Activated CD8-positive, alpha-beta memory T cell treated with anti-CD3 and anti-CD28 coated beads for 48 hours (primary cell): ENCODE data around the gene F3.
"Not testable (repeated sequence)": the region's sequence is repeated elsewhere in the genome, so short reads cannot be mapped to it uniquely, and the experiment has no call there.

Experiments used
- DNase-seq, 3 experiments: peaks; one replicate each; pipeline ENCODE4 v3.0.0-alpha.2; 2020; ENCODE audit warnings: low read depth in 2 of 3, low spot score in 2 of 3

F3 gene

DNA sequence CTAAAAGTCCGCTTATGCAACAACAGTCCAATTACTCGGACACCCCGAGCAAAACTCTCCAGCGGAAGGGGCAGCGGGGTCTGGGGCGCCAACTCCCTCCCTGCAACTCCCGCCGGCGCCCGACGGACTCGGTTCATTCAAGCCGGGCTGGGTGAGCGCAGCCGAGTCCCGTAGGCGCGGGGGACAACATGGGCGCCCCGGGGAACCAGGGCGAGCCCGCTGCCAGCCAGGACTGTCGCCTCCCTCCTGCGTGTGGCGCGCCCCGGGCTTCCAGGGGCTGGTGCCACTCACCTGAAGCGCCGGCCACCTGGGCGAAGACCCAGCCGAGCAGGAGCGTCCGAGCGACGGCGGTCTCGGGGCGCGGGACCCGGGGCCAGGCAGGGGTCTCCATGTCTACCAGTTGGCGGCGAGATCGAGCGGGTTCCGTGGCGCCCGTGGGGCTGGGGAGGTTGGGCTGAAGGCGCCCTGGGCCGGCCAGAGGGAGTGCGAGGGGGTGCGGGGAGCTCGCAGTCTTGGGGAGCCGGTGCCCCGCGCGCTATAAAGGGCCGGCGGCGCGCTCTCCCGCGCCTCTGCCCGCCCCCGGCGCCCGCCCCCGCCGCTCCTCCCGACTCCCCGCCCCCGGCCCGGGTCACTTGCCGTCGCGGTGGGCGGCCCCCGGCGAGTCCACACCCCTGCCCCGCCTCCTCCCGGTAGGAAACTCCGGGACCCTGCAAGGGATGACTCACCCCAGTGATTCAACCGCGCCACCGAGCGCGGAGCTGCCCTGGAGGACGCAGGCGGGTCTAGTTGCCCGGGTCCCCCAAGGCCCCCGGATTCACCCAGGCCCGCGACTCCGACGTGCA lies at the start of gene F3:
Gene F3, minus strand, starts transcription at position 514 of the 842 bp plus-strand sequence. Its CDS starts 123 bp downstream, at position 391.
- DNase-seq = peak; percentile 46 to 63 (median 47)

DNA sequence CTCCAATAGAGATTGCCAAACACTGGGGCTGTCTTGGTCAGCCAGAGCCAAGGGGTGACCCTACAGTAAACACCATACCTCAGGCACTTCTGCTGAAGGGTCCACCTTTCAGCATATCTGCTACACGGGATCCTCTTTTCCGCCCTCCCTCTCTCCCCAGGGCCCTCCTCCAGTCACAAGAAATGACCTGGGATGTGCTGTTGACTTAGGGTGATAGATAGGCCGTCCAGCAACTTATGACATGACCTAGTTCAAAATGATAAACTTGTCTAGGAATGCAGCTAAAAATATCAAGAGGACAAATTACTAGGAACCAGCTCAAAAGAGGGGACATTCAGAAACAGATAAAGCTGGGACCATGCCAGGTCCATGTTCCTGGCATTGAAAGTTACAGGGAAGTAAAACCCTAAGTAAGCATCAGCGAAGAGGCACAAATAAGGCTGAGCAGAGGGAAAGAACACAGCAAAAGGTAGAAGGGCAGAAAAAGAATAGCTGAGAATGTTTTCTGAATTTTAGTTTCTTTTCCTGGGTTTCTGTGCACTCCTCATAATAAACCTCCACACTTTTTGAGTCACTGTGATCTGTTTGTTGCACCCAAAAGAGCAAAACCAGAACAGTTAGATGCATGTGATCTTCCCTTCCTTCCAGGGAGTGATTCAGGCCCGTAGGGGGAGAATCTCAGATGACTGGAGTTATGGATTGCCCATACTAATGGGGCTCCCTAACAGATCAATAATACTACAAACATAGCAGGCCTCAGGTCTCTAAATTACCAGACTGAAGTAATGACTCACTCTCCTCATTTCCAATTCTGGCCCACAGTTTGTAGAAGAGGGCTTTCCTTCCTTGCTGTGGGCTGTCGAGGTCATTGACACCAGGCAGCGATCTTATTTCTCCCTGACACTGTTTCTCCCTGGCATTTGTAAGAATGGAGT lies 48.9 kb upstream of the F3 start:
- DNase-seq = no peak

DNA sequence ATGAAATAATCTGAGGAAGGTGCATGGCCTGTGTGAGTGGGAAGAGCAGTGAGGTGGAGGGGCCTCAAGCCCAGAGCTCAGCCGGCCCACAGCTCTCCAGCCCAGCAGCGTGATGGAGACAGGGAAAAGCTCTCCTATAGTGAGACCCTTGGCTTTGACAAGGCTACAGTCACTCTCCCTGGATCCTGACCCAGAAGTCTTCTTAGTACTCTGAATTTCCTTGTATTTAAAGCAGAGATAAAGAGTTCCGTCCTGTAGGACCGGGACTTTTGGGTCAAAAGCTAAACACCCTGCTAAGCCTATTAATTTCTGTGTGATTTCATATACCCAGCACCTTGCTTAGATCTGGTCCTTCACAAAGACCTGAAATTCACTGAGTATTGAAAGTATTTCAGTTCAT lies 48.2 kb upstream of the F3 start:
- DNase-seq = no peak

DNA sequence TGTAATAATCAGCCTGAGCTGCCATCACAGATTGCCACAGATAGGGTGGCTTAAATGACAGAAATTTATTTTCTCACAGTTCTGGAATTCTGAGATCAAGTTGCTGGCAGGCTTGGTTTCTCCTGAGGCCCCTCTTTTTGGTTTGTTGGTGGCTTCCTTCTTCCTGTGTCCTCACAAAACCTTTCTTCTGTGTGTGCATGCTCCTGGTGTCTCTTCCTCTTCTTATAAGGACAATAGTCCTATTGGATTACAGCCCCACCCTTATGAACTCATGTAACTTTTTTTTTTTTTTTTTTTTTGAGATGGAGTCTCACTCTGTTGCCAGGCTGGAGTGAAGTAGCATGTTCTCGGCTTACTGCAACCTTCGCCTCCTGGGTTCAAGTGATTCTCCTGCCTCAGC lies 41.0 kb upstream of the F3 start:
- no peak for DNase-seq

DNA sequence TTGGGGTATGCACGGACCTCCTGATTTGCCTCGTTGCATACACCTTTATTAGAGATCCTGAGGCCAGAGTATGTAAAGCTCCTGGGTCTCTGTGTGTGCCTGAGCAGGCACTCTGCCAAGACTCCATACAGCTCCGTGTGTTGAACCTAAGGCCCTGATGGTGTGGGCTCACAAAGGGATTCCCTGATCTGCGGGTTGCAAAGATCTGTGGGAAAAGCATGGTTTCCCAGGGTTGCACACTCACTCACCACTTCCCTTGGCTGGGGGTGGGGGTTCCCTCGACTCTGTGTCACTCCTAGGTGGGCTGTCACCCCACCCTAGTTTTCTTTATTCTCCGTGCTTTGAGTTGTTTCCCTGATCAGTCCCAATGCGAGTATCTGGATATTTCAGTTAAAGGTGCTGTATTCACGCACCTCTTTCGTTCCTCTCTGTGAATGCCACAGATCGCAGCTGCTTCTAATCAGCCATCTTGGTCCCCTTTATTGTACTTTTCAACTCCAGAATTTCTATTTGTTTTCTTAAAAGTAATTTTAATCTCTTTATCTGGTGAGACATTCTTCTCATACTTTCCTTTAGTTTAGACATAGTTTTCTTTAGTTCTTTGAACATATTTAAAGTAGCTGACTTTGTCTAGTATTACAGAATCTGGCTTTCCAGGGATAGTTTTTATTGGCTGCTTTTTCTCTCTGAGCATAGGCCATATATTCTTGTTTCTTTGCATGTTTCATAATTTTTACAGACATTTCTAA lies 39.0 kb upstream of the F3 start:
- no peak for DNase-seq

DNA sequence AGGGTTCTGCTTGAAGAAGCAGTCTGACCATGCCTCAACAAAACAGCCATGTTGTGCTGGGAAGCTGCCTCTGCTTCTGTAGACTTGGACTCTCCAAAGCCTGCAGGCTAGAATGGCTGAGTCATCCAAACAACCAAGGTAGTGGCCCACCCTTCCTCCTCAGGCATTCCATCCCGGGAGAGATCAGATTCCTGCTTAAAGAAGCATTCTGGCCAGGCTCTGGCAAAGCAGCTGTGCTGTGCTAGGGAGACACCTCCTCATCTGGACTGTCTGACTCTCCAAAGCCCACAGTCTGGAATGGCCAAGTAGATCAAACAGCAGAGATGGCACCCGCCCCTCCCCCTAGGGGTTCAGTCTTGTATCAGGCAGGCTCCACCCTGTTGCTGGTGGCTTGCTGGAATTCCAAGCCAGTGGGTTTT lies 38.3 kb upstream of the F3 start:
- no peak for DNase-seq

DNA sequence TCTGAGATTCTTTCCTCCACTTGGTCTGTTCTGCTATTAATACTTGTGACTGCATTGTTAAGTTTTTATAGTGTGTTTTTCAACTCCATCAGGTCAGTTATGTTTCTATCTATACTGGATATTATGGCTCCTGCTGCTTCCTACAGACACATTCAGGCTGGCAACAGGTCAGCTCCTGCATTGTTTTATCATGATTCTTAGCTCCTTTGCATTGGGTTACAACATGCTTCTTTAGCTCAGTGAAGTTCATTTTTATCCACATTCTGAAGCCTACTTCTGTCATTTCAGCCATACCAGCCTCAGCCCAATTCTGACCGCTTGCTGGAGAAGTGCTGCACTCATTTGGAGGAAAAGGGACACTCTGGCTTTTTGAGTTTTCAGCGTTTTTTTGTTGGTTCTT lies 37.3 kb upstream of the F3 start:
- DNase-seq = no peak

DNA sequence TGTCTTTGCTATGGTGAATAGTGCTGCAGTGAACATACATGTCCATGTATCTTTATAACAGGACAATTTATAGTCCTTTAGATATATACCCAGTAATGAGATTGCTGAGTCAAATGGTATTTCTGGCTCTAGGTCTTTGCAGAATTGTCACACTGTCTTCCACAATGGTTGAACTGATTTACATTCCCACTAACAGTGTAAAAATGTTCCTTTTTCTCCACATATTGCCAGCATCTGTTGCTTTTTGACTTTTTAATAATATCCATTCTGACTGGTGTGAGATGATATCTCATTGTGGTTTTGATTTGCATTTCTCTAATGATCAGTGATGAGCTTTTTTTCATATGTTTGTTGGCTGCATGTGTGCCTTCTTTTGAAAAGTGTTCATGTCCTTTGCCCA lies 32.4 kb upstream of the F3 start:
- not testable (repeated sequence) for DNase-seq

DNA sequence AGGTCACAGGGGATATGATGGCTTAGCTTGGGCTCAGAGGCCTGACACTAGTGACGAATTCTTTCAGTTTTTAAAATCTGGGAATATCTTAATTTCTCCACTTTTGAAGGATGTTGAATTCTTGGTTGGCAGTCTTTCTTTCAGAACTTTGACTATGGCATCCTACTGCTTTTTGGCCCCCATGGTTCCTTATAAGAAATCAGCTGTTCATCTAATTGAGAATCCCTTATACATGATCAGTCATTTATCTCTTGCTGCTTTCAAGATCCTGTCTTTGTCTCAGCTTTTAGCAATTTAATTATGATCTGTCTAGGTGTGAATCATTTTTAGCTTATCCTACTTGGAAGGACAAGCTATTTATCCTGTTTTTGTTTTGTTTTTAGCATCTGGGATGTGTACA lies 31.2 kb upstream of the F3 start:
- DNase-seq = no peak

DNA sequence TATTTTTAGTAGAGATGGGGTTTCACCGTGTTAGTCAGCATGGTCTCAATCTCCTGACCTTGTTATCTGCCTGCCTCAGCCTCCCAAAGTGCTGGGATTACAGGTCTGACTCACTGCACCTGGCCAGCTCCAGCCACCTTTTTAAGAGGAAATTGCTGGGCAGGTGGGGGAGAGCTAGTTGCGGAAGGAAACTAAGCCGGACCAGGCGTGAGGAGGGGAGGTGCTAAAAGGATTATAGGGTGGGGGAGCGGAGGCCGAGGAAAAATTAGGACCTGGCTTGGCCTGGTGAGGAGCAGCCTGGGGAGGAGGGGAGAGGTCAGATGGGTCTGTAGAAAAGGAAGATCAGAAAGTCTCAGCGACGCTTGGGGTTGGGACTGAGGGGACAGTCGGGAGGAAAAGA lies 29.4 kb upstream of the F3 start:
- DNase-seq = not testable (repeated sequence)

DNA sequence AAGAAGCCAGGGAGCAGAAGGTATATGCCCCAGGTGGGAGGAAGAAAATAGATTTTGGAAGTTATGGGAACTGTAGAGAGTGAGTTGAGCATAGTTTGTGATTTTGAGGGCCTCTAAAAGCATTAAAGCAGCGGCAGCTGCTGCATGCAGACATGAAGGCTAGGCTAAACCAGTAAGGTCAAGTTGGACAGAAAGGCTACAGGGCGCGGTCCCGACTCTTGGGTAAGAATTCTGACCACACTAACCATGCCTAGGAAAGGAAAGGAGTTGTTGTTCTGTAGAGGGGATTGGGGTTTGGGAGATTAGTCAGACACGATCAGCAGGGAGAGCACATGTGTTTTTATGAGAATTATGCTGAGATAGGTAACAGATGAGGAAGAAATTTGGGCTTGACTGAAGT lies 27.2 kb upstream of the F3 start:
- not testable (repeated sequence) for DNase-seq

DNA sequence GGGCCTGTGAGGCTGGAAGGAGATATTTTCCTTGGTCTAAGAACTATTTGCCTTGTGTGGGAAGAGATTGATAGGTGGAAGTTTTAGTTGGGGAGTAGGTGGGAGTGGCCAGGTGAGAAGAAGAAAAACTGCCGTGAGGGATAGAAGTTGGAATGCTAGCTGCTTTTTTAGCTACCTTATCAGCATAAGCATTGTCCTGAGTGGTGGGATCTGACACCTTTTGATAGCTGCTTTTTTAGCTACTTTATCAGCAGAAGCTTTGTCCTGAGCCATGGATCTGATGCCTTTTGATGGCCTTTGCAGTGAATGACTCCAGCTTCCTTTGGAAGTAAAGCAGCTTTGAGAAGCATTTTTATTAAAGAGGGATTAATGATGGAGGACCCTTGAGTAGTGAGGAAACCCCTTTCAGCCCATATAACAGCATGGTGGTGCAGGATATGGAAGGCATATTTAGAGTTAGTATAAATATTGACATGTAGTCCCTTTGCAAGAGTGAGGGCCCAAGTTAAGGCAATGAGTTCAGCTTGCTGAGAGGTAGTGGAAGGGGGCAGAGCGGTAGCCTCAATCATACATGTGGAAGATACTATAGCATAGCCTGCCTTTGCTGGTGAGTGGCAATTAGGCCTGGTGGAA lies 26.5 kb upstream of the F3 start:
- not testable (repeated sequence) for DNase-seq

DNA sequence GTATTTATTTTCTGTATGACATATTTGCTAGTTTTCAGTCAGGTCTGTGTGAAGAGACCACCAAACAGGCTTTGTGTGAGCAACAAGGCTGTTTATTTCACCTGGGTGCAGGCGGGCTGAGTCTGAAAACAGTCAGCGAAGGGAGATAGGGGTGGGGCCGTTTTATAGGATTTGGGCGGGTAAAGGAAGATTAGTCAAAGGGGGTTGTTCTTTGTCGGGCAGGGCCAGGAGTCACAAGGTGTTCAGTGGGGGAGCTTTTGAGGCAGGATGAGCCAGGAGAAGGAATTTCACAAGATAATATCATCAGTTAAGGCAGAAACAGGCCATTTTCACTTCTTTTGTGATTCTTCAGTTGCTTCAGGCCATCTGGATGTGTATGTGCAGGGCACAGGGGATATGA lies 24.9 kb upstream of the F3 start:
- DNase-seq = not testable (repeated sequence)

DNA sequence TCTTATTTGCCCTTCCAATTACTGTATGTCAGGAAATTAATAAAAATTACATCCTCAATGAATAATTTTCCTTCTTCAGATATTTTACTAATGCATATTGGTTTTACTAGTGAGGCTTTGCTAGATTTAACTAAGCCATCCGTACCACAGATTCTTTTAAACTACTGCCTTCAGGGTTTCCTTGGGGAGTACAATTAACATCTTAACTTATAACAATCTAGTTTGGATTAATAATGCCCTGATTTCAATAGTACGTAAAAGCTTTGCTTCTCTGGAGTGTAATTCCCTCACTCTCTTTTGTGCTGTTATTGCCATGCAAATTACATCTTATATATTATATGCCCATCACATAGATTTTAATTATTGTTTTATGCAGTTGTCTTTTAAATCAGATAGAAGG lies 24.3 kb upstream of the F3 start:
- DNase-seq = no peak

DNA sequence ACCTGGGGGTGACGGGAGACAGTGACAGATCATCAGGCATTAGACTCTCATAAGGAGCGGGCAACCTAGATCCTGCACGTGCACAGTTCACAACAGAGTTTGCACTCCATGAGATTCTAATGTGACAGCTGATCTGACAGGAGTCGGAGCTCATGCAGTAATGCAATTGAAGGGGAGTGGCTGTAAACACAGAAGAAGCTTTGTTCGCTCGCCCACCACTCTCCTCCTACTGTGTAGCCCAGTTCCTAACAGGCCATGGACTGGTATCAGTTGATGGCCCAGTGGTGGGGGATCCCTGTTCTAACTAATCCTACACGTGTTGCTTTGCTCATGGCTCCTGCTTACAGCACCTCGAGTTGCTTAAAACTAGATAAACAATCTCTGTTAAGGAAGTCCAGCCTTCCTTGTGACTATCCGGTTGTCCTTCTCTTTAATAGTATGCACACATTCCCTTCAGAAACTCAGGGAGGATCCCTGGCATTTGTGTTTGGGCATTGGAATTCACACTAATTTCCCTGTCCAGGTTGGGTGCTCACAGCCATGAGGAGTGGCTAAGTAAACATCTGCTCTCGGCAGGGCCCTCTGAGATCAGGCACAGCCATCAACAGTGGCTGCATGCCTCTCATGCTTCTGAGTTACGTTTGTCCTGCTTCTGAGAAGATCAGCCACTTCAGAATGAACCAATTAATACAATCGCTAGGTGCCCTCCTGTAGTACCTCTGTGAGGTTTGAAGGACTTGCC lies 21.1 kb upstream of the F3 start:
- DNase-seq = no peak

DNA sequence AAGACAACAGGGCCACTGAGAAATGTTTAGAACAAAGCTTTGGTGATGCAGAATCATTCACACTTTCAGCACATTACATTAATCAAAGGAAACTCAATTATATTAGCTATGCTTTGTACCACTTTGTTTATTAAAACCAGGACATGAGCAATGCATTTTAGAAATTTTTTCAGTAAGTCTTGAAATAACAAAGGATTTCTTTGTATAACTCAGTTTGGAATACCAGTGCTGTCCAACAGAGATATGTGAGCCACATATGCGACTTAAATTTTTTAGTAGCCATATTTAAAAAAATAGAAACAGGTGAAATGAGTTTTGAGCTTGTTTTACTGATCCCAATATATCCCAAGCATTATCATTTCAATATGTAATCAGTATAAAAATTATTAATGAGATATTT lies 18.8 kb upstream of the F3 start:
- no peak for DNase-seq

DNA sequence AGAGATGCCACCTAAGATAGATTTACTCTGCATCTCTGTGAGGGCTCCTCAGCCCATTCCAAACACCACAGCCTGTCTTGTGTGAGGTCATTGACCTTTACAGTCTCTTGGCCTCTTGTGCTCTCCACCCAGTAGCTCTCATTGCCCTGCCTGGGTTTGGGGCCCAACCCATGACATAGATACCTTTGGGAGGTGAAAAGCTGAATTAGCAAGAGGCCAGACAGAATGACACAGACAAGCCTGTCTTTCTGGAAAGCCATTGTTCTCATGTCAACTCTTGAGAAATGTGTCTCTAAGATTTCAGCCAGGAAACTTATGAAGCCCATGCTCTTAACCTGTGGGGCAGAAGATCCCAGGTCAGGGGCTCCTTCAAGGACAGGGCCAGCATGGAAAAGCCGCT lies 18.4 kb upstream of the F3 start:
- no peak for DNase-seq

DNA sequence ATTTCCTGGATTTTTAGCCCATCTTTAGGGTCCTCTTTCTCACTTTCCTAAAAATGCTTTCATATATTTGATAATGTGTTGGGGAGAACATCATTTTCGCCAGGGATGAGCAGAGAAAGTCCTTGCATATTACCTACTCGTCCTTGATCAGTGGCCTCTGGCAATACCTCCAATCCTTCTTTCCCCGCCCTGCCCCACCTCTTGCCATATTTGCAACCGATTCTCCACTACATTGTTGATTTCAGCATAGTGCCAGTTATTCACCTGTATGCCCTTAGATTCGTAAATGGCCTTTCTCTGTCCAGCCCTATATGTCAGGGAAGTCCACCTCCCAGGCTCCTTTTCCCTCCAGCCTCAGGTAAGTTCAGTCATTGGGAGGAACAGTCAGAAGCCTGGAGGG lies 13.5 kb upstream of the F3 start:
- no peak for DNase-seq

DNA sequence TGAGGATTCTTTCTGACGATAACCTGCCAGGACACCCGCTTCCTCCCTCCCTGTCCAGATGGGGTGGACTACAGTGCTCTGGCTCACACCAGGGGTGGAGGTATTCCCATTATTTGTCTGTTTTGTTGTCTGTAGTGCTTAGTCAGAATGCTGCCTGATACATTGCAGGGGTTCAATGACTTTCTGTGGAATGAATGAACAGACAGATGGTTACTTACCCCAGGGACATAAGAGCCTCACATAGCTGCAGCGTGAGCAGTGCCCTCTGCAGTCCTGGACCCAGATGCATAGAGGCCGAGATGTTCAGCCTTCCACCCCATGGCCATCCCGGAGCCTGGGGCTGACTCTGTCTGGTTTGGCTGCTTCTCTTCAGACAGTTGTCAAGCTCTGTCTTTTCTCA lies 13.0 kb upstream of the F3 start:
- DNase-seq = no peak

DNA sequence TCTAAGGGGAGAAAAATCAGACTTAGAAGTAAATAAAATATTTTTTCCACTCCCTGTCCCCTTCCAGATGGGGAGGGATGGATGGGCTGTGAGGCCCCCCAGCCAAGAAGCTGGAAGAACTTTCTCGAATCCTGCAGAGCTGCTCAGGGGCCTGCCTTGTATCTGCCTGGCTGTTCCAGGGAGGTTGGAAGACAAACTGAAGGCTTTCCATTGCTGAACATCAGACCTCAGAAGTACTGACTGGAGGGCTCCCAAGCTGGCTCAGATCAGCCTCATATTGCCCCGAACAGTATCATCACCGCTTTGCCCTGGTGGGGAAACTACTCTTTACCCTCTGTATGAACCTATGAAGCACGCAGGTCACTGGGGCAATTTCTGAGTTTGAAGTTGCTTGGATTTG lies 12.4 kb upstream of the F3 start:
- DNase-seq = no peak
